Hepatocyte (in vitro differentiated cells): ENCODE data around the gene CAMKMT.

Experiments used
- CTCF ChIP-seq: fragments of 200-600 bp; sonication (generic); IDR thresholded peaks from 2 replicates; pipeline ENCODE4 v1.5.1; 2016; ENCODE audit warnings: antibody characterized with exemption, mild to moderate bottlenecking; ENCODE audit not compliant: poor library complexity
- EZH2 ChIP-seq: fragments of 200-600 bp; sonication (generic); IDR thresholded peaks from 2 replicates; pipeline ENCODE4 v1.6.1; 2016; ENCODE audit warnings: antibody characterized with exemption, mild to moderate bottlenecking, borderline replicate concordance
- EZH2phosphoT487 ChIP-seq: fragments of 200-600 bp; sonication (generic); IDR thresholded peaks from one replicate; pipeline ENCODE4 v1.6.1; 2018; ENCODE audit warnings: antibody characterized with exemption, mild to moderate bottlenecking, low read depth, moderate library complexity; ENCODE audit not compliant: unreplicated experiment, severe bottlenecking

- TF ChIP-seq CTCF (no peak), EZH2 (no peak), EZH2phosphoT487 (no peak)
Measured at GRCh38 chr2:44549099-44549471, 187.3 kb downstream of the CAMKMT start.
